GM12801 (cell line): ENCODE measurements around the gene LRP1B.

Experiments
- CTCF ChIP-seq: IDR thresholded peaks from one replicate; pipeline ENCODE4 v1.5.1; 2011; ENCODE audit warnings: control low read depth; ENCODE audit not compliant: insufficient read length; ENCODE audit errors: extremely low read depth

The LRP1B gene

GRCh38 chr2:140600116-140600515 is 1530.7 kb downstream of the LRP1B start:
- no peak for TF ChIP-seq CTCF

- no peak for TF ChIP-seq CTCF
Observed at GRCh38 chr2:140597836-140598235, 1533.0 kb downstream of the LRP1B start.

- TF ChIP-seq CTCF = no peak
Observed at GRCh38 chr2:140597205-140597604, 1533.6 kb downstream of the LRP1B start.

GRCh38 chr2:140596447-140596846 is 1534.4 kb downstream of the LRP1B start:
- no peak for TF ChIP-seq CTCF

GRCh38 chr2:140595107-140595506 is 1535.7 kb downstream of the LRP1B start:
- no peak for TF ChIP-seq CTCF

GRCh38 chr2:140593132-140593531 is 1537.7 kb downstream of the LRP1B start:
- TF ChIP-seq CTCF = no peak

GRCh38 chr2:140589696-140590095 is 1541.1 kb downstream of the LRP1B start:
- no peak for TF ChIP-seq CTCF

- TF ChIP-seq CTCF = no peak
Observed at GRCh38 chr2:140589273-140589672, 1541.5 kb downstream of the LRP1B start.
